Dermis blood vessel endothelial cell (primary cell): ENCODE data around the gene MBD3L2. TPM values are rescaled to one million over a fixed set of nuclear protein-coding genes. Genes with fewer than 3 reads are reported as not detected.
"Not testable (repeated sequence)": the region's sequence is repeated elsewhere in the genome, so short reads cannot be mapped to it uniquely, and the experiment has no call there.

ENCODE experiments used
- DNase-seq: peaks from one replicate; pipeline ENCODE4 v3.0.0; 2010
- total RNA-seq: library from RNA; depleted of rRNA; stranded (reverse); fragments of >200 nt; gene quantifications from 2 replicates; pipeline ENCODE4 v1.2.3, GENCODE V29; 2014

Gene MBD3L2
- total RNA-seq: not detected in 2 replicates

DNA sequence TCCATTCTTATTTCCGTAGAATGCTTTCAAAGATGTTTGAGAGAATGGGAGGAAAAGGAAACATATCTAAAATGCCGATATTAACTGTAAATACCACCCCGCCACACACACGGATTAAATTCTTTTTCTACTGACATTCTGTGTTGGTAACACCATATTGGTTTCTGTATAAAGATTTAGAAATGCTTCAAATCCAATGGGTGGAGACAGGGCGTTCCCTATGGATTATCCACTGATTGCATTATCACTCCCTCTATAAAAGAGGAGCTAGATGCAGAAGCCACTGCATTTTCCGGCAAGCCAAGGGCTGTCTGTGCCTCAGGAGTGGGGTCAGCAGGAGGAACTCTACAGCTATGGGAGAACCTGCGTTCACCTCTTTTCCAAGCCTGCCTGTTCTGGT lies at the start of gene MBD3L2:
TSS of gene MBD3L2 (plus strand) at position 301 of the 400 bp plus-strand sequence. CDS start at position 354, 53 bp downstream.
- not testable (repeated sequence) for DNase-seq

DNA sequence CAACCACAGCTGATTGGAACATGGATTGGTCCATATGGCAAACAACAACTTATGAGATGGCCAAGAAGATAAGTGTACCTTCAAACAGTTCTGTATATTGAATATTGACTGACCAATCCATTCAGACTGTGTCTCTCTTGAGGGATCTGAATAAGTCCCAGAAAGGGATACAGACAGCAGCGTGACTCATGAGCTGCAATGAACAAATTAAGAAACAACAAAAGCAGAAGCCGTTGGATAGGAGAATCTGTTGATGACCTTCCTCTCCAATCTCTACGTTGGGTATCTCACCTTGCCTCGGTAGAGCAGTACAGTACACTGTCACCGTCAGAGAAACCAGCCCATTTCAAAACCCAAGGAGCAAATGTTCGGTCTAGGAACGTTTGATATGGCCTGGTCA lies 49.2 kb upstream of the MBD3L2 start:
- DNase-seq: no peak

DNA sequence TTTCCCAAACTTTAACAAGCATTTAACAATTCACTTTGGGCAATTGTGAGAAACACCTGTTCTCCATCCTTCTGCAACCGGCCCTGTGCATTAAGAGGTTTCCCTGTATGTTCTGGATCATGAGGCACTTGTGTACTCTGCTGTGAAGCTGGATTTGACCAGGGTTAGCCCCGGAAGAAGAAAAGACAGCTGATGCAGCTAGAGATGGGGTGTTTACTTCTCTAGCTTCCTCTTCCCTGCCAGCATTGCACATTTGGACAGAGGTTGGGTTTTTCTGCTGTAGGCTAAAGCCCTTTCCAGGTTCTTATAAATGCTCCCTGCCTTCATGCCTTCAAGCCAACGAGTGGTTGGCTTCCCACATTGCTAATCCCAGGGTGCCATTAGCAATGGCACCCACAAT lies 48.8 kb upstream of the MBD3L2 start:
- DNase-seq: no peak

DNA sequence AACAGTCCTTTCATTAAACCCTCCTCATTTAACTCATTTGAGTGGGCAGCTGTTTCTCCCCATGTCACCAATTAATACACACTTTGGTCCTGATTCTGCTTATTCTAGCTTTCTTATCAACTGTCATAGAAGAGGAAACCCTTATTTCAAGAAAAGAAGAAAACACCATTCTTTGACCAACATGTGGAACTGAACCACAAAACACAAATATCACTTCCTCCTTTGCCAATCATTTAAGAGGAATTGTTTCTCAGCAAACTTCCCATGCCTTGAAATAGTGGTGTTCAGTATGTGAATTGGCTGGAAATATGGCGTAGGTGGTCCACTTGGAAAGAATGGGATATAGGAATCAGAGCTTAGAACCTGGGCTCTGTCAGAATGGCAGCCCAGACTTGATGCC lies 48.3 kb upstream of the MBD3L2 start:
- no peak for DNase-seq

DNA sequence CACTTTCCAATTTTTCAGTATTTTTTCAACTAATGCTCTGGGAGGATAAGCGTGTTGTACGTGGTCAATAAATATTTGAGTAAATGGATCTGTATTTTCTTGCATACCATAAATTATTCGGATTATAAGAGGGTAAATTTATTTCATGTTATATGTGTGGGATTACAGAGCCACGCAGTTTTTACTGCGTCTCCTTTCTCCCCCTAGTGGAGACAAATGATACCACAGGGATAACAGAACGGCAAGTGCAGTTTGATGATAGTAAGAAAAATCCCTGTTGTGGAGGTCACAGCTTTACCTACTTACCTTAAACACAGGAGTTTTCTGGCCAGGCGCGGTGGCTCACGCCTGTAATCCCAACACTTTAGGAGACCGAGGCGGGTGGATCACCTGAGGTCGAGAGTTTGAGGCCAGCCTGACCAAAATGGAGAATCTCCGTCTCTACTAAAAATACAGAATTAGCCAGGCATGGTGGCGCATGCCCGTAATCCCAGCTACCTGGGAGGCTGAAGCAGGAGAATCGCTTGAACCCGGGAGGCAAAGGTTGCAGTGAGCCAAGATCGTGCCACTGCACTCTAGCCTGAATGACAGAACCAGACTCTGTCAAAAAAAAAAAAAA lies 44.7 kb upstream of the MBD3L2 start:
- peak; percentile 80 for DNase-seq

DNA sequence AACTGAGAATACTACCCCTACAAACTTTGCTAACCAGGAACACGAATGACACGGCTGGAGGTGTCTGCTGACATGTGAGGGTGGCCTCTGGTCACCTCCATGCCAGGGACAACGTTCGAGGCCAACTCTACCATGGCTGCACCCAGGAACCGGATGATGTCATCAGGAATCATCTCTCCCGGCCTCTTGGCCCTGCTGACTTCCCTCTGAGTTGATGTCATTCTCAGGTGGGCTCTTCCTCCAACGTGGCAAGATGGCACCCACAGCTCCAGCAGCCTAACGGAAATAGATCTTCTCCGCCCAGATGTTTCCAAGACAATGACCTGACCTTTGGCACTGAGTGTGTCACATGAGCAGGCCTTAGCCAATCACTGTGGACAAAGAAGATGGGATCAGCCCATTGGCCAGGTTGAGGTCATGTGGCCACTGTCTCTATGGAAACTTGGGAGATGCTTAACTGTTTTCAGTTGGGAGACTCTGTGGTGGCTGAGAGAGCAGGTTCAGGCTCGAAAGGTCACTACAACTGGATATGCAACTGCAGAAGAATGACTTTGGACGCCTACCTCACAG lies 42.9 kb upstream of the MBD3L2 start:
- no peak for DNase-seq

DNA sequence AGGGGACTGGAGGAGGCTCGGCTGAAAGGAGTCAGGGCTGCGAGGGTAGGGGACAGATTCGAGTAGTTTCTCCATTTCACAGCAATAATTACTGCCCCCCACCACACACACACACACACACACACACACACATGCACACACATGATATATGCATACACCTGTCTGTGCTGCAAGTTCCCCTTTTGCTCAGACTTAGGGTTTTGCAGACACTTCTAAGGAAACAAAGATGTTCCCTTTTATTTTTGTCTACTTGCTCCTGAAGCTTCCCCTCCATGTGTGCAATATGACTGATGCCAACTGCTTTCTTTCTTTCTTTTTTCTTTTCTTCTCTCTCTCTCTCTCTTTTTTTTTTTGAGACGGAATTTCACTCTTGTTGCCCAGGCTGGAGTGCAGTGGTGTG lies 41.3 kb upstream of the MBD3L2 start:
- DNase-seq: no peak

DNA sequence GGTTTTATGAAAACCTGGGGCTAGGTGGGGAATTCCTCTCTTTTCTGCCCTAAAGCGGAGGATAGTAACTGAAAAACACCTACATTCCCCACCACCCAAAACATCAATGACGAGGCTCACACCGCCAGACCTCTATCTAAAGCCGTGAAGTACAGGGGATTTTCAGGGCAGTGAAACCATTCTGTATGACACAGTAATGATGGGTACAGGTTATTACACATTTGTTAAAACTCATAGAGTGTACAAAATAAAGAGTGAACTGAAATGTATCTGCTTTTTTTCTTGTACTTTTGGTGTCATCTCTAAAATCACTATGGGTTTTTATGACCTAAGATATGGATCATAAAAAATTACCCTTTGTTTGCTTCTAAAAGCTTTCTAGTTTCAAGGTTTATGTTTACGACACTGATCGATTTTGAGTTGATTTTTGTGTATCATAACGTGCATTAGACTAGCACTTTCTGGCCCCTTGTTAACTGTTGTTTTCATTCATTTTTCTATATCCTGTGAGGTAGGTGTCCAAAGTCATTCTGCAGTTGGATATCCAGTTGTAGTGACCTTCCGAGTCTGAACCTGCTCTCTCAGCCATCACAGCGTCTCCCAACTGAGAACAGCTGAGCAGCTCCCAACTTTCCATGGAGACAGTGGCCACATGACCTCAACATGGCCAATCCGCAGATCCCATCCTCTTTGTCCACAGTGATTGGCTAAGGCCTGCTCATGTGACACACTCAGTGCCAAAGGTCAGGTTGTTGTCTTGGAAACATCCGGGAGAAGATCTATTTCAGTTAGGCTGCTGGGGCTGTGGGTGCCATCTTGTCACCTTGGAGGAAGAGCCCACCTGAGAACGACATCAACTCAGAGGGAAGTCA lies 38.2 kb upstream of the MBD3L2 start:
- no peak for DNase-seq

DNA sequence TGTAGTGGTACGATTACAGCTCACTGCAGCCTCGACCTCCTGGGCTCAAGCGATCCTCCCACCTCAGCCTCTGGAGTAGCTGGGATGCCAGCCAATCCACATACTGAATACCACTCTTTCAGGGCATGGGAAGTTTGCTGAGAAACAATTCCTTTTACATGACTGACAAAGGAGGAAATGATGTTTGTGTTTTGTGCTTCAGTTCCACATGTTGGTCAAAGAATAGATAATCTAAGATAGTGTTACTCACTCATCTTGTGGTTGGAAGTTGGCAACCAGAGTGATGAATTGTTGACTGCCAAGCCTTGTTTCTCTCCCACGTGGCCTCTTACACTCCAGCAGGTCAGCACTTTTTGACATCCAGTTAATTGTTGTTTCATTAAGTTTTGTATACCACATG lies 35.4 kb upstream of the MBD3L2 start:
- peak; percentile 4 for DNase-seq

DNA sequence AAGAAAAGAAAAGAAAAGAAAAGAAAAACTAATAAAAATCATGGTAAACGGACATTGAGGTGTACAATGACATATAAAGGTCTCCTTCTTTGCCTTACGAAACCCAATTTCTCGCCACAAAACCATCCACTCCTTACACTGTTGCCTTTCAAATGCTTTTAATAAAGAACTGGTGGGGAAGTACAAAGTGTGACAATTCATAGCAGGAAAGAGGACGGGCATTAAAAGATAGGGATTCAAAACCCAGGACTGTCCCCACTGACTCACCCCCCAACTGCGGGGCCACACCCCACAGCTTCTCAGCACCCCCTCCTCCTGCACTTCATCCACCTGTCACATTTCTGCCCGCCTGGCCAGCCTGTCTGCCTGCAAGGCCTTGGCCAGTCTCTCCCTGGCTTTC lies 30.3 kb upstream of the MBD3L2 start:
- DNase-seq: no peak

DNA sequence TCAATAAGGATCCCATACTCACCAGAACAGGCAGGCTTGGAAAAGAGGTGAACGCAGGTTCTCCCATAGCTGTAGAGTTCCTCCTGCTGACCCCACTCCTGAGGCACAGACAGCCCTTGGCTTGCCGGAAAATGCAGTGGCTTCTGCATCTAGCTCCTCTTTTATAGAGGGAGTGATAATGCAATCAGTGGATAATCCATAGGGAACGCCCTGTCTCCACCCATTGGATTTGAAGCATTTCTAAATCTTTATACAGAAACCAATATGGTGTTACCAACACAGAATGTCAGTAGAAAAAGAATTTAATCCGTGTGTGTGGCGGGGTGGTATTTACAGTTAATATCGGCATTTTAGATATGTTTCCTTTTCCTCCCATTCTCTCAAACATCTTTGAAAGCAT lies 27.8 kb upstream of the MBD3L2 start, which contains the start of gene MBD3L2B:
TSS of gene MBD3L2B (minus strand) at position 101 of the 400 bp plus-strand sequence. CDS start at position 67, 34 bp downstream.
- not testable (repeated sequence) for DNase-seq

DNA sequence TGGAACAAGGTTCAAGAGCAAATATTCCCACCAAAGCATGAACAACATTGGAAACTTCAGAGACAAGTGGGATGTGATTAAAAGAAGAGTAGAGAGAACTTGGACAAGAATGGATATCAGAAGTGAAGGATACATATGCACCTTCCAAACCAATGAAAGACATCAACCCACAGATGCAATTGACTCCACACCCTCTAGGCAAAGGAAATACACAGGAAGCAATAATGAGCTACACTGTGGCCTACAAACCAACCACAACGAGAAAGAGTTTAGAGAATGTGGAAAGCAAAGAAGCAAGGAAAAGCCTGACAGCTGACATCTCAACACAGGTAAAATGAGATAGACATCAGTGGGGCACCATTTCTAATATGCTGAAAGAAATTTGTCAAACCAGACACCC lies 20.3 kb upstream of the MBD3L2 start:
- DNase-seq: not testable (repeated sequence)

DNA sequence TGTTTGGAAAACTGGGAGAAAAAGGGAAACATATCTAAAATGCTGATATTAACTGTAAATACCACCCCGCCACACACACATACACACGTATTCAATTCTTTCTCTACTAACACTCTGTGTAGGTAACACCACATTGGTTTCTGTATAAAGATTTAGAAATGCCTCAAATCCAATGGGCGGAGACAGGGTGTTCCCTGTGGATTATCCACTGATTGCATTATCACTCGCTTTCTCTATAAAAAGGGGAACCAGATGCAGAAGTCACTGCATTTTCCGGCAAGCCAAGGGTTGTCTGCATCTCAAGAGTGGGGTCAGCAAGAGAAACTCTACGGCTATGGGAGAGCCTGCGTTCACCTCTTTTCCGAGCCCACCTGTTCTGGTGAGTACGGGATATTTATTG lies 18.8 kb upstream of the MBD3L2 start, which contains the start of gene MBD3L5:
TSS of gene MBD3L5 (plus strand) at position 301 of the 400 bp plus-strand sequence. CDS start at position 335, 34 bp downstream.
- not testable (repeated sequence) for DNase-seq

DNA sequence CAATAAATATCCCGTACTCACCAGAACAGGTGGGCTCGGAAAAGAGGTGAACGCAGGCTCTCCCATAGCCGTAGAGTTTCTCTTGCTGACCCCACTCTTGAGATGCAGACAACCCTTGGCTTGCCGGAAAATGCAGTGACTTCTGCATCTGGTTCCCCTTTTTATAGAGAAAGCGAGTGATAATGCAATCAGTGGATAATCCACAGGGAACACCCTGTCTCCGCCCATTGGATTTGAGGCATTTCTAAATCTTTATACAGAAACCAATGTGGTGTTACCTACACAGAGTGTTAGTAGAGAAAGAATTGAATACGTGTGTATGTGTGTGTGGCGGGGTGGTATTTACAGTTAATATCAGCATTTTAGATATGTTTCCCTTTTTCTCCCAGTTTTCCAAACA lies 9.0 kb upstream of the MBD3L2 start, which contains the start of gene MBD3L4:
TSS of gene MBD3L4 (minus strand) at position 101 of the 400 bp plus-strand sequence. CDS start at position 66, 35 bp downstream.
- DNase-seq: not testable (repeated sequence)

DNA sequence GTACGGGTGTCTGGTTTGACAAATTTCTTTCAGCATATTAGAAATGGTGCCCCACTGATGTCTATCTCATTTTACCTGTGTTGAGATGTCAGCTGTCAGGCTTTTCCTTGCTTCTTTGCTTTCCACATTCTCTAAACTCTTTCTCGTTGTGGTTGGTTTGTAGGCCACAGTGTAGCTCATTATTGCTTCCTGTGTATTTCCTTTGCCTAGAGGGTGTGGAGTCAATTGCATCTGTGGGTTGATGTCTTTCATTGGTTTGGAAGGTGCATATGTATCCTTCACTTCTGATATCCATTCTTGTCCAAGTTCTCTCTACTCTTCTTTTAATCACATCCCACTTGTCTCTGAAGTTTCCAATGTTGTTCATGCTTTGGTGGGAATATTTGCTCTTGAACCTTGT lies 7.6 kb upstream of the MBD3L2 start:
- not testable (repeated sequence) for DNase-seq

DNA sequence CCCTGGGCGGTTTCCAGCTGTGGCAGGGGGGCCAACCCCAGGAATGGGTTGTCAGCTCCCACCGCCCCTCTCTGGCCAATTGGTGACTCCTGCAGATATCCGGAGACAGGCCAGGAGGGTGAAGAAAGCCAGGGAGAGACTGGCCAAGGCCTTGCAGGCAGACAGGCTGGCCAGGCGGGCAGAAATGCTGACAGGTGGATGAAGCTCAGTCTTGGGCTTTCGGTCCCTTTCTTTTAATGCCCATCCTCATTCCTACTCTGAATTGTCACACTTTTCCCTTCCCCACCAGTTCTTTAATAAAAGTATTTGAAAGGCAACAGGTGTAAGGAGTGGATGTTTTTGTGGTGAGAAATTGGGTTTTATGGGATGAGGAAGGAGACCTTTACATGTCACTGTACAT lies 2.3 kb downstream of the MBD3L2 start:
- not testable (repeated sequence) for DNase-seq

DNA sequence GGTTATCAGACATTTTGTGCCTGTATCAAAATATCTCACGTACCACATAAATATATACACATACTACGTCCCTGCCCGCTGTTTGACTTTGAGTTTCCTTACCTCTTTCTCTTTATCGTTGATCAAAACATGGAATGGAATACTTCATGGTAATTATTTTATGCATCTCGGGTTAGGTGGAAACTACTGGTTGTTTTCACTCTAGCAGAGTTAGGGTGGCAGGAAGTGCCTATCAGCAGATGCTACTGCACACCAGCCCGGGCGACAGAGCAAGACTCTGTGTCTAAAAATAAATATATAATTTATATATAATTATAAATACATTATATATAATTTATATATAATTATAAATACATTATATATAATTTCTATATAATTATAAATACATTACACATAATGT lies 3.8 kb downstream of the MBD3L2 start:
- DNase-seq: not testable (repeated sequence)

DNA sequence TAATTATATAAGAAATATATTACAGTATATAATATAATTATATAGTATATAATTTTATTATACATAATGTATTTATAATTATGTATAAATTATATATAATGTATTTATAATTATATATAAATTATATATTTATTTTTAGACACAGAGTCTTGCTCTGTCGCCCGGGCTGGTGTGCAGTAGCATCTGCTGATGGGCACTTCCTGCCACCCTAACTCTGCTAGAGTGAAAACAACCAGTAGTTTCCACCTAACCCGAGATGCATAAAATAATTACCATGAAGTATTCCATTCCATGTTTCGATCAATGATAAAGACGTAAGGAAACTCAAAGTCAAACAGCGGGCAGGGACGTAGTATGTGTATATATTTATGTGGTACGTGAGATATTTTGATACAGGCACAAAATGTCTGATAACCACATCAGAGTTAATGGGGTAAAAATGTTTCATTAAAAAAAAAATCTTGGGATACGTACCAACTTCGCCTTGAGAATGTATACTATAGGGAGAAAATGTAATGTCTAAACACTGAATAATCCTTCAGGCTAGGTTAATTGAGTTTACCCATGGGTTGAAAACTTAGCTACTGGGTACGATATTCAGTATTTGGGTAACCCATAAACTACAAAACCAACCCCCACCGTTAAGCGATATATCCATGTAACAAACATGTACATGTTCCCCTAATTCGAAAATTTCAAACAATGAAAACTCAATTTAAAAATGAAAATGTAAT lies 5.7 kb downstream of the MBD3L2 start:
- DNase-seq: not testable (repeated sequence)

DNA sequence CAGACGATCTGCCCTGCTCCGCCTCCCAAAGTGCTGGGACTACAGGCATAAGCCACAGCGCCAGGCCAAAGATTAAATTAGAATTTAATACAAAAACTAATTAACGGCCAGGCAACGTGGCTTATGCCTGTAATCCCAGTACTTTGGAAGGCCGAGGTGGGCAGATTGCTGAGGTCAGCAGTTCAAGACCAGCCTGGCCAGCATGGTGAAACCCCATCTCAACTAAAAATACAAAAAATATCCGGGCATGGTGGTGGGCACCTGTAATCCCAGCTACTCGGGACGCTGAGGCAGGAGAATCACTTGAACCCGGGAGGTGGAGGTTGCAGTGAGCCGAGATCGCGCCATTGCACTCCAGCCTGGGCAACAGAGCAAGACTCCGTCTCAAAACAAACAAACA lies 6.6 kb downstream of the MBD3L2 start:
- not testable (repeated sequence) for DNase-seq

DNA sequence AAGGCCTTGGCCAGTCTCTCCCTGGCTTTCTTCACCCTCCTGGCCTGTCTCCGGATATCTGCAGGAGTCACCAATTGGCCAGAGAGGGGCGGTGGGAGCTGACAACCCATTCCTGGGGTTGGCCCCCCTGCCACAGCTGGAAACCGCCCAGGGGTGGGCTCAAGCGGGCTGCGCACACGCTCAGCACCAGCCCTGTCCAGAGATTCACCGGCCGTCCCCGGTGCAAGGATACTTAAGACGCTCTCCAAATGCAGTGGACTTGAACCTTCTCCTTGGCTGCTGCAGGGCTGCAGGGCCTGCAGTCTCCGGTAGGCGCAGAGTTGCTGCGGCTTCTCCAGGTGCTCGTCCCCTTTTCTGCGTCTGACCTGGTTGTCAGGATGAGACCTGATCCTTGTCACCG lies 7.2 kb downstream of the MBD3L2 start:
- not testable (repeated sequence) for DNase-seq

DNA sequence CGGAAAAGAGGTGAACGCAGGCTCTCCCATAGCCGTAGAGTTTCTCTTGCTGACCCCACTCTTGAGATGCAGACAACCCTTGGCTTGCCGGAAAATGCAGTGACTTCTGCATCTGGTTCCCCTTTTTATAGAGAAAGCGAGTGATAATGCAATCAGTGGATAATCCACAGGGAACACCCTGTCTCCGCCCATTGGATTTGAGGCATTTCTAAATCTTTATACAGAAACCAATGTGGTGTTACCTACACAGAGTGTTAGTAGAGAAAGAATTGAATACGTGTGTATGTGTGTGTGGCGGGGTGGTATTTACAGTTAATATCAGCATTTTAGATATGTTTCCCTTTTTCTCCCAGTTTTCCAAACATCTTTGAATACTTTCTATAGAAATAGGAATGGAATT lies 9.5 kb downstream of the MBD3L2 start, which contains the start of gene MBD3L3:
TSS of gene MBD3L3 (minus strand) at position 101 of the 400 bp plus-strand sequence. CDS start at position 30, 71 bp downstream.
- not testable (repeated sequence) for DNase-seq

DNA sequence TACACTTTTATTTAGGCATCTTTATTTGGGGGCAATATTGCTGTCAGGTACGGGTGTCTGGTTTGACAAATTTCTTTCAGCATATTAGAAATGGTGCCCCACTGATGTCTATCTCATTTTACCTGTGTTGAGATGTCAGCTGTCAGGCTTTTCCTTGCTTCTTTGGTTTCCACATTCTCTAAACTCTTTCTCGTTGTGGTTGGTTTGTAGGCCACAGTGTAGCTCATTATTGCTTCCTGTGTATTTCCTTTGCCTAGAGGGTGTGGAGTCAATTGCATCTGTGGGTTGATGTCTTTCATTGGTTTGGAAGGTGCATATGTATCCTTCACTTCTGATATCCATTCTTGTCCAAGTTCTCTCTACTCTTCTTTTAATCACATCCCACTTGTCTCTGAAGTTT lies 10.9 kb downstream of the MBD3L2 start:
- DNase-seq: not testable (repeated sequence)
